Raji (cell line): ENCODE data around the gene GSTO1.

ENCODE experiments used
- POLR2A ChIP-seq: IDR thresholded peaks from 2 replicates; pipeline ENCODE4 v1.6.1; 2011; ENCODE audit warnings: low read depth, low read length, control low read depth; ENCODE audit not compliant: insufficient read depth

Gene GSTO1

GRCh38 chr10:104291439-104291951 lies 36.8 kb downstream of the GSTO1 start:
- no peak for TF ChIP-seq POLR2A

GRCh38 chr10:104293011-104293410 lies 38.3 kb downstream of the GSTO1 start:
- no peak for TF ChIP-seq POLR2A

- no peak for TF ChIP-seq POLR2A
Measured at GRCh38 chr10:104293781-104294321, 39.2 kb downstream of the GSTO1 start.

- TF ChIP-seq POLR2A = no peak
Measured at GRCh38 chr10:104296687-104297436, 42.2 kb downstream of the GSTO1 start.

- TF ChIP-seq POLR2A = no peak
Measured at GRCh38 chr10:104297697-104298660, 43.3 kb downstream of the GSTO1 start.

- no peak for TF ChIP-seq POLR2A
Measured at GRCh38 chr10:104299031-104299904, 44.6 kb downstream of the GSTO1 start.

- TF ChIP-seq POLR2A = no peak
Measured at GRCh38 chr10:104300002-104300735, 45.5 kb downstream of the GSTO1 start.

GRCh38 chr10:104300736-104301292 lies 46.1 kb downstream of the GSTO1 start:
- no peak for TF ChIP-seq POLR2A

GRCh38 chr10:104301907-104302690 lies 47.4 kb downstream of the GSTO1 start:
- no peak for TF ChIP-seq POLR2A

- TF ChIP-seq POLR2A = no peak
Measured at GRCh38 chr10:104303594-104304355, 49.1 kb downstream of the GSTO1 start.

- TF ChIP-seq POLR2A = no peak
Measured at GRCh38 chr10:104304356-104304745, 49.7 kb downstream of the GSTO1 start.

GRCh38 chr10:104304927-104305326 lies 50.2 kb downstream of the GSTO1 start:
- no peak for TF ChIP-seq POLR2A

GRCh38 chr10:104306897-104307296 lies 52.2 kb downstream of the GSTO1 start:
- no peak for TF ChIP-seq POLR2A
